ENCODE data around the gene HTATSF1.

GRCh38 chrX:136551410-136551809 is 54.0 kb downstream of the HTATSF1 start:
- TF ChIP-seq CTCF (conservative IDR thresholded peaks at IDR 0.05) (no peak), ZFX (IDR thresholded peaks at IDR 0.05) (no peak)
